ENCODE measurements around the gene B4GALT1.
"Not testable (repeated sequence)": the region's sequence is repeated elsewhere in the genome, so short reads cannot be mapped to it uniquely, and the experiment has no call there.

Gene B4GALT1

GRCh38 chr9:33085672-33086071, 81.5 kb downstream of the B4GALT1 start:
- not testable (repeated sequence) for DNase-seq

- no peak for DNase-seq
Observed at GRCh38 chr9:33082538-33083326, 84.4 kb downstream of the B4GALT1 start.

GRCh38 chr9:33082128-33082527, 85.0 kb downstream of the B4GALT1 start:
- no peak for DNase-seq

GRCh38 chr9:33081128-33081851, 85.8 kb downstream of the B4GALT1 start:
- peak; percentile 85 for DNase-seq

GRCh38 chr9:33080534-33080933, 86.6 kb downstream of the B4GALT1 start:
- DNase-seq: no peak

GRCh38 chr9:33076046-33077004, 90.8 kb downstream of the B4GALT1 start, which contains the start of gene SMU1:
Gene SMU1, minus strand, starts transcription at chr9:33076674. Its CDS starts 66 bp downstream, at chr9:33076608.
- DNase-seq: peak; percentile 95

- no peak for DNase-seq
Observed at GRCh38 chr9:33068991-33069390, 98.1 kb downstream of the B4GALT1 start.

- no peak for DNase-seq
Observed at GRCh38 chr9:33065157-33066076, 101.7 kb downstream of the B4GALT1 start.
